GM04503 (cell line): ENCODE measurements around the gene DUSP14.

ENCODE experiments used
- DNase-seq: peaks from one replicate; pipeline ENCODE4 v3.0.0-alpha.2; 2012; ENCODE audit warnings: low read depth

The DUSP14 gene

GRCh38 chr17:37562016-37562745 is 72.5 kb downstream of the DUSP14 start:
- DNase-seq: no peak
